G401 (cell line): Measurements from ENCODE around the gene EIF2S3B. TPM values are rescaled to one million over a fixed set of nuclear protein-coding genes. Genes with fewer than 3 reads are reported as not detected.
"Not testable (repeated sequence)": the region's sequence is repeated elsewhere in the genome, so short reads cannot be mapped to it uniquely, and the experiment has no call there.

ENCODE experiments used
- DNase-seq: peaks from one replicate; pipeline ENCODE4 v3.0.0-alpha.2; 2015; ENCODE audit warnings: low spot score
- in situ Hi-C: cut with HindIII; loops from 2 replicates; pipeline ENCODE4 v1.10.0; 2016; ENCODE audit warnings: low sequenced_read_pairs, mixed read lengths
- total RNA-seq: library from RNA; depleted of rRNA; stranded (reverse); fragments of >200 nt; shearing (Covaris generic); gene quantifications from 2 replicates; pipeline ENCODE4 v1.2.3, GENCODE V29; 2014; rRNA removed

The EIF2S3B gene
- total RNA-seq, result 2.2 and 3.3 TPM in 2 replicates

DNA sequence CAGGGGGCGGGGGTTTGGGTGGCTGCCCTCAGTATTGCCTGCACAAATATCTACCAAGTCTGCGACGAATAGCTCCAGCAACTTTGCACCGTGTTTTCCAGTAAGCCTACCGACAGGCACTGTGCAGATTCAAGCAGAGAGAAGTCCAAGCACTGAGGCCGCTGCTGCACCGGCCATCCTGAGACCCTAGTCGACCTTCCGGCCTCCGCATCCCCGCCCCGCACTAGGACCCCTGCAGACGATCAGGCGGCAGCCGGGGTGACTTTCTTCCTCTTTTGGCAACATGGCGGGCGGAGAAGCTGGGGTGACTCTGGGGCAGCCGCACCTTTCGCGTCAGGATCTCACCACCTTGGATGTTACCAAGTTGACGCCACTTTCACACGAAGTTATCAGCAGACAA, at the start of gene EIF2S3B:
TSS of gene EIF2S3B (plus strand) at position 271 of the 400 bp plus-strand sequence. CDS start at position 284, 13 bp downstream.
- no peak for DNase-seq
- in situ Hi-C loops, result no loop called here

DNA sequence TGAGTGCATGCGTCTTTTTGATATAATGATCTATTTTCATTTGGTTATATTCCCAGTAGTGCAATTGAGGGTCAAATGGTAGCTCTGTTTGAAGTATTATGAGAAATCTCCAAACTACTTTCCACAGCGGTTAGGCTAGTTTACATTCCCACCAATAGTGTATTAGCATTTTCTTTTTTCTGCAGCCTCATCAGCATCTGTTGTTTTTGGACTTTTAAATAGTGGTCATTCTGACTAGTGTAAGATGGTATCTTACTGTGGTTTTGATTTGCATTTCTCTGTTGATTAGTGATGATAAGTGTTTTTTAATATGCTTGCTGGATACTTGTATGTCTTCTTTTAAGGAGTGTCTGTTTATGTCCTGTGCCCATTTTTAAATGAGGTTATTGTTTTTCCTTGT, 48.8 kb upstream of the EIF2S3B start:
- in situ Hi-C loops, result no loop called here
- DNase-seq, result no peak

DNA sequence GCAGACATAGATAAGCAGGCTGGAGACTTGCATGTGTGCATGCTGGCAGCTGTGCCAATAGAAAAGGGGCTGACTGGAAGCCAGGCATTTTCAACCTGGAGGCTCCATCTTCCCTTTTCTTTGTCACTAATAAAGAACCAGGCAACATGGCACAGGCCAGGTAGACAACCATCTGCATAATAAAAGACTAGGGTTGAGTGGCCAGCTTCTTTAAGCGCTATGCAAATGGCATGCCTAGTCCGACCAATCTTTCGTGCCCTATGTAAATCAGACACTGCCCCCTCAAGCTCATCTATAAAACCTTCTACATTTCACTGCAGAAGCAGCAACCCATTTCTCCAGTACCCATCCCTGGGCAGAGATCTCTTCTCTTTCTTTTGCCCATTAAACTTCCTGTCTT, 47.9 kb upstream of the EIF2S3B start:
- DNase-seq, result no peak
- in situ Hi-C loops, result no loop called here

DNA sequence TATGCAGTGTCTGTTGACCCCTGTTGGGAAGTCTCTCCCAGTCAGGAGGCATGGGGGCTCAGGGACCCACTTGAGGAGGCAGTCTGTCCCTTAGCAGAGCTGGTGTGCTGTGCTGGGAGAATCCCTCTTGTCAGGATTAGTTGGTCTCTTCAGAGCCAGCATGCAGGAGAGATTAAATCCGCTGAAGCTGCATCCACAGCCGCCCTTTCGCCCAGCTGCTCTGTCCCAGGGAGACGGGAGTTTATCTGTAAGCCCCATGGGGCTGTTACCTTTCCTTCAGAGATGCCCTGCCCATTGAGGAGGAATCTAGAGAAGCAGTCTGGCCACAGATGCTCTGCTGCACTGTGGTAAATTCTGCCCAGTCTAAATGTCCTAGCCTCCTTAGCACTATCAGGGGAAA, 39.4 kb upstream of the EIF2S3B start:
- DNase-seq, result no peak
- in situ Hi-C loops, result no loop called here

DNA sequence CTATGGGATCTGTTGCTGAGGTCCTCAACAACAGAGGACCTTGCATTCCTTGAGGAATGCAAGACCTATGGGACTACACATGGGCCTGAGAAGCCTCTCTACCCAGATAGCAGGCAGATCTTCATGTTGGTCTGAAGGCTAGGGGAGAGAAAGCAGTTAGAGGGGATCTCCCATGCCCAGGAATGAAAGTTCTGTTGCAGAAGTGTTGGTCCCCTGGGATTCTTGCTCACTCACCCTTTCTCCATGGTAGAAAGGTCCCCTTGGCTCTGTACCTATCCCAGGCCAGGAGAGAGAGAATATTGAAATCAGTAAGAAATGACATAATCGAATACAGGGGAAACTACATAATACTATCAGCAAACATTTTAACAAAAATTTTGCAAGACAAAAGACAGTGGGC, 36.0 kb upstream of the EIF2S3B start:
- no peak for DNase-seq
- in situ Hi-C loops, result no loop called here

DNA sequence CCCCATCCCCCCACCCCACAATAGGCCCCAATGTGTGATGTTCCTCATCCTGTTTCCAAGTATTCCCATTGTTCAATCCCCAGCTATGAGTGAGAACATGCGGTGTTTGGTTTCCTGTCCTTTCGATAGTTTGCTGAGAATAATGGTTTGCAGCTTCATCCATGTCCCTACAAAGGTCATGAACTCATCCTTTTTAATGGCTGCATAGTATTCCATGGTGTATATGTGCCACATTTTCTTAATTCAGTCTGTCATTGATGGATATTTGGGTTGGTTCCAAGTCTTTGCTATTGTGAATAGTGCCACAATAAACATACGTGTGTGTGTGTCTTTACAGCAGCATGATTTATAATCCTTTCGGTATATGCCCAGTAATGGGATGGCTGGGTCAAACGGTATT, 32.9 kb upstream of the EIF2S3B start:
- DNase-seq, in situ Hi-C loops: not testable (repeated sequence)

DNA sequence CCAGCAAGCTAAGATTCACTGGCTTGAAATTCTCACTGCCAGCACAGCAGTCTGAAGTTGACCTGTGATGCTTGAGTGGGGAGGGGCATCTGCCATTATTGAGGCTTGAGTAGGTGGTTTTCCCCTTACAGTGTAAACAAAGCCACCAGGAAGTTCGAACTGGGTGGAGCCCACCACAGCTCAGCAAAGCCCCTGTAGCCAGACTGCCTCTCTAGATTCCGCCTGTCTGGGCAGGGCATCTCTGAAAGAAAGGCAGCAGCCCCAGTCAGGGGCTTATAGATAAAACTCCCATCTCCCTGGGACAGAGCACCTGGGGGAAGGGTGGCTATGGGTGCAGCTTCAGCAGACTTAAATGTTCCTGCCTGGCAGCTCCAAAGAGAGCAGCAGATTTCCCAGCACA, 23.8 kb upstream of the EIF2S3B start:
- in situ Hi-C loops, DNase-seq: not testable (repeated sequence)

DNA sequence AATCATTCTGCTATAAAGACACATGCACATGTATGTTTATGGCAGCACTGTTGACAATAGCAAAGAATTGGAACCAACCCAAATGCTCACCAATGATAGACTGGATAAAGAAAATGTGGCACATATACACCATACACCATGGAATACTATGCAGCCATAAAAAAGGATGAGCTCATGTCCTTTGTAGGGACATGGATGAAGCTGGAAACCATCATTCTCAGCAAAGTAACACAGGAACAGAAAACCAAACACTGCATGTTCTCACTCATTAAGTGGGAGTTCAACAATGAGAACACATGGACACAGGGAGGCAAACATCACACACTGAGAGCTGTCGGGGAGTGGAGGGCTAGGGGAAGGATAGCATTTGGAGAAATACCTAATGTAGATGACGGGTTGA, 18.4 kb upstream of the EIF2S3B start:
- DNase-seq, in situ Hi-C loops: not testable (repeated sequence)

DNA sequence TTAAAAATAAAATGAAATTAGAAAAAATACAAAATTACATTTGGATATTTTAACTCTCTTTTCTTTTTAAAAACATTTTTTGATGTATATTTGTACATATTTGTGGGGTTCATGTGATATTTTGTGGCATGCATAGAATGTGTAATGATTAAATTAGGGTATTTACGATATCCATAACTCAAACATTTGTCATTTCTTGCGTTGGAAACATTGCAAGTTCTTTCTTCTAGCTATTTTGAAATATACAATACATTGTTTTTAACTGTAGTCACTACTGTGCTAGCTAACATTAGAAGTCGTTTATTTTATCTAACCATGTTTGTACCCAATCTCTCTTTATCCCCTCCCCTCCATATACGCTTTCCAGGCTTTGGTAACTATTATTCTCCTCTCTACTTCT, 13.9 kb upstream of the EIF2S3B start:
- in situ Hi-C loops, result no loop called here
- no peak for DNase-seq

DNA sequence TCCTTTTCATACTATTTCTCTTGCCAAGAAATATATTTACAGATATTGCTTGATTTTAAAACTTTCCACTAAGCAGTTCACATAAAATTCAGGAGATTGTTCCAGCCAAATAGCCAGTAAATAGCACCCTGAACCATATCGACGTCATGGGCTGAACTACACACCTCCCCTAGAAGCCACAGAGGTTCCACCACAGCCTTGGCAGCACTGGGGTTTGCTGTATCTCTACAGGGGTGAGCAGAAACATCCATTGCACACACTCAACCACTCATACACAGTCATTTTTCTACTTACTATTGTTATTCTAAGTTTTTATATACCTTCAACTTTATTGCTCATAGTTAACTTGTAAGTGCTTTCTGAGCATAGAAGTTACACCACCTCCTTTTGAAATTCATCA, 8.1 kb upstream of the EIF2S3B start:
- DNase-seq, result no peak
- in situ Hi-C loops, result no loop called here

DNA sequence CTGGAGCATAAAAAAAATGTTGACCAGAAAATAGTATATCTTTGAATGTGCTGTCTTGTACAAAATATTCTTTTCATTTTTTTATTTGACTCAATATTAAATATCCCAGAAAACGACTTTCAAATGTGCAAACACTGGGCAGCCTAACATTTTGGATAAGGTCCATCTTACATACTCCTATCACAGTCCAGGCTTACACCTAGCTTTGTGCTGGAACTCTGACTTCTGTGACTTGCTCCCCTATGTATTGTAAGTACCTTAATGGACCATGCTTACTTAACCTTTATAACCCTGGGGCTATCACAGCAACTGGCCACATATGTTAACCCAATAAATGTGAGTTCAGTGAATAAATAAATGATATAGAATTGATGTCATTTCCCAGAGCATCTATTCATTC, 7.6 kb upstream of the EIF2S3B start:
- DNase-seq, result no peak
- in situ Hi-C loops, result no loop called here

DNA sequence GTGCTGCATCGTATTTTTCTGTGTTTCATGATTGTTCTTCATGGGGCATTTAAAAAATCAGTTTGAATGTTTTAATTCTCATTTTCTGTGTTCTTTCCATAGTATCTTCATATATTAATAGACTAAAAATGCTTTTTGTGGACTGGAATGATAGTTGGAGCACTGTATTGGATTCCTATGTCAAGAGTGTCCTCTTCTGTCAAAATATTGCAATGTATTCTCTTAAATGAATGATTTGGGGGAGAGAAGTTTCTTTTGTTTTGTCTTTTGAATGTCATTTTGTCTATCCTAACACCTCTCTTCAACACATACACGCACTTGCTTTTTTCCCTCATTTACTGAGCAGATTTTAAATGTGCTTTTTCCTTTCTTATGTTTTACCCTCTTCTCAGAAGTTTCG, 4.7 kb upstream of the EIF2S3B start:
- in situ Hi-C loops, result no loop called here
- DNase-seq, result no peak

DNA sequence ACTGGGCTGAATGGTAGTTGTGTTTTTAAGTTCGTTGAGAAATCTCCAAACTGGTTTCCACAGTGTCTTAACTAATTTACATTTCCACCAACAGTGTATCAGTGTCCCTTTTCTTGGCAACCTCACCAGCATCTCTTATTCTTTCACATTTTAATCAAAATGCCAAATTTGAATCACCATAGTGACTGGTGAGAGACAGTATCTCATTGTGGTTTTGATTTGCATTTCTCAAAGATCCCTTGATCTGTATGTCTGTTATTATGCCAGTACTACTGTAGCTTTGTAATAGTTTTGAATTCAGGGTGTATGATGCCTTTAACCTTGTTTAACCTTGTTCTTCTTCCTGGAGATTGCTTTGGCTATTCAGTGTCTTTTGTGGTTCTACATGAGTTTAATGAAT, 2.2 kb upstream of the EIF2S3B start:
- DNase-seq, result no peak
- in situ Hi-C loops, result no loop called here

DNA sequence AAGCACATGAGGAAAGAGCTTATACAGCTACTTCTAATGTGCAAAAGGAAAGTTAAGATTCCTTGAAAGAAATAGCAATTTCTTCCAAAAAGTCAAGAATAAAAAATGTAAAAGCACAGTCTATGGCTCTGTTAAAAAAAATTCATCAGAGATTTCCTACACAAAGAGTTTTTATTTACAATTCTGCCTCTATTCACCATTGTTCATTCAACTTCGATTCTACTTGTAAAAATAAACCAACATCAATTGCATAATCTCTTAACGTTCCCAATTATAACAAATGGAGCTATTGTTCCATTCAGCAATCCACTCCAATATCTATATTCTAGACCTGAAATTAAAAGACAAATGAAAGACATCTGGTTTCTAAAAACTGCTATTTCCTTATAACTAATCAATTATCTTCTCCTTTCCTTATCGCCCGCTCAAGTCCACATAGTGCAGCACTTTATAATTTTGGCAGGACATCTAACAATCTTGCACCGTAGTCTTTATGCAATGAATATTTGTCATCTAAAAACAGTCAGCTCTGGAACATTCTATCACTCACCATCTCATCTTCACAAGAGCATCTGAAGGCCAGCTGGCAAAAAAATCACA, 6.2 kb downstream of the EIF2S3B start:
- in situ Hi-C loops, result no loop called here
- no peak for DNase-seq

DNA sequence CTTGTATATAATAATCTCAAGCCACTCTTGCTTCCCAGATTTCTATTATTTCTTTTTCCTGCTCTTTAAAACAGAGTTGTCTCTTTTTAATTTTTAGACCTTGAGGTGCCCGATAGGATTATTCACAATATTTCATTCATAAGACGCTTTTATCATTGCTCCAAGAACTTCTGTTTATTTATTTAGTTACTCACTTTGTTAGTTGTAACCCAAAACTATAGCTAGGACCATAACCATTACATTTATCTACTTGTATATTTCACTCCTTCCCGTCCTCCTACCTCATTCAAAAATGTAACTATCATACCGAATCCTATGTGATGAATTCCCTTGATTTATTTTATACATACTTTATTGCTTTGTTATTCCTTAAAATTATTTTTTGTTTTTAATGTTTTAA, 7.1 kb downstream of the EIF2S3B start:
- no peak for DNase-seq
- in situ Hi-C loops, result no loop called here

DNA sequence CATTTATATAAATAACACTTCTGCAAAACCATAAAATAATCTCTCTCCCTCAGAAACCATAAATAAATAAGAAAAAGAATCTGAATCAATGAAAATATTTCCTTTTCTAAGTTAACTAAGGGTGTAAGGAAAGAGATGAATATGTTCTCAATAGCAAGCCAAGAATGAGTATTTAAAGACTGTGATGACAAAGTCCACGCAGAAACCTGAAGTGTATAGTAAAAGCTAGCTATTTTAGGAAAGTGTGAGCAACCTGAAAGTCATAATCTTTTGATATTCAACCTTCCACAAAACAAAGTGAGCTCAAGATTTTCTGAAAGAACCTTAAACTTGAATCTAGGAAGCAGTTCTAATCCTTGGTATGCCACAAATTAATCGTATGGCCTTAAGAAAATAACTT, 15.9 kb downstream of the EIF2S3B start:
- in situ Hi-C loops, result no loop called here
- no peak for DNase-seq

DNA sequence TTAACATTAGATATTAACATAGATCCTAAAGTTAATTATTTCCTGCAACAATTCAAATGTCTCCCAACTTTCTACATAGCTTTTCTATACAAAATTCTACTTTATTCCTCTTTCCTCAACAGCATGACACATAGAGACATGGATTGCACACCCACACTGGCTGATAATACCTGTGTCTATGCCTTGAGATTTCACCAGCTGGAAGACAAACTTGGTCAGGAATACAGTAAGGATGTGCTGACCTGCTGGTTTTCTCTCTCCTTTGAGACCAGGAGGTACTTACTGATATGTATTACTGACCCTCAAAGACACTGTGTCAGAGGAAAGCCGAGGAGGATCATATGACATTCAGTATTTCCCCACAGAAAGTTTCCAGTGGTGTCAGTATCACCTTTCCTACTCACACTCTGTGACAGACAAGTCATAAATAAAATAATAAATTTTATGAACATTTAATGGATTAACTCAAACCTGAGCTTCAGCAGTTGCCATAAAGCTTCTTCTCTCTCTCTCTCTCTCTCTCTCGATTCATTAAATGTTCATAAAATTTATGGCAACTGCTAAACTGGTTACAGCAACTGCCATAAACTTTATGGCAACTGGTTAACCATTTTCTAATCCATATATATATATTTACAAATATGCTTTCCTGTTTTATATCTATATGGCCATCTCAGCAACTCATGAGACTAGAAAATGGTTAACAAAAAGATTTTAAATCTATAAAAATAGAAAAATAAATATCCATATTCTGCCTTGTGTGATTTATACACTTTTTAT, 22.7 kb downstream of the EIF2S3B start:
- in situ Hi-C loops, result no loop called here

DNA sequence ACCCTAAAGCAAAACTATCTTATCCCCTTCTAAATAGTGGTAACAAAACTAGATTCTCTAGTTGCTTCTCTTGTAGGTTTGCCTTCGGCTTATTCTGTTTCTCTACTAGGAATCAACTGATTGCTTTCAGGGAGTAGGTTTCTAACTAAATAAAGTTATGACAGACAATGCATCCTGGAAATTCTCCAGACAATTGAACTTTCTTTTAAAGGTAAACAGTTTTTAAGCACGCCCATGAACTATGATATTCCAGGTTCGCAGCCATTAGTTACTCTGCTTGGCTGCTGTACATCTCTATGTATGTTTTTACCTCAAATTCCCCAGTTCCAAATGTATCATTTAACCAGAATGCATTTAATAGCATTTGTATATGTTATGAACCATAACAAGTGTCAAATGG, 23.9 kb downstream of the EIF2S3B start:
- no peak for DNase-seq
- in situ Hi-C loops, result no loop called here

More for the DNA sequence above, 22.7 kb downstream of the EIF2S3B start:
- DNase-seq, result no peak

DNA sequence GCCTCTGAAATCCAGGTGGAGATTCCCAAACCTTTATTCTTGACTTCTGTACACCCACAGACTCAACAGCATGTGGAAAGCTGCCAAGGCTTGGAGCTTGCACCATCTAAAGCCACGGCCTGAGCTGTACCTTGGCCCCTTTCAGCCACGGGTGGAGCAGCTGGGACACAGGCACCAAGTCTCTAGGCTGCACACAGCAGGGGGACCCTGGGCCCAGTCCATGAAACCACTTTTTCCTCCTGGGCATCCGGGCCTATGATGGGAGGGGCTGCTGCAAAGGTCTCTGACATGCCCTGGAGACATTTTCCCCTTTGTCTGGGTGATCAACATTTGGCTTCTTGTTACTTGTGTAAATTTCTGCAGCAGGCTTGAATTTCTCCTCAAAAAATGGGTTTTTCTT, 32.0 kb downstream of the EIF2S3B start:
- no peak for DNase-seq
- in situ Hi-C loops, result no loop called here

DNA sequence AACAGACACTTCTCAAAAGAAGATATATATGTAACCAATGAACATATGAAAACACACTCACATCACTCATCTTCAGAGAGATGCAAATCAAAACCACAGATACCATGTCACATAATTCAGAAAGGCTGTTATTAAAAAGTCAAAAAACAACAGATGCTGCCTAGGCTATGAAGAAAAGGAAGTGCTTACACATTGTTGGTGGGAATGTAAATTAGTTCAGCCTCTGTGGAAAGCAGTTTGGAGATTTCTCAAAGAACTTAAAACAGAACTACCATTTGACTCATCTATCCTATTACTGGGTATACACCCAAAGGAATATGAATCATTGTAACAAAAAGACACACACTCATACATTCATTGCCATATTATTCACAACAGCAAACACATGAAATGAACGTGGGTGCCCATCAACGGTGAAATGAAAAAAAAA, 35.1 kb downstream of the EIF2S3B start:
- DNase-seq, result no peak
- in situ Hi-C loops, result no loop called here

DNA sequence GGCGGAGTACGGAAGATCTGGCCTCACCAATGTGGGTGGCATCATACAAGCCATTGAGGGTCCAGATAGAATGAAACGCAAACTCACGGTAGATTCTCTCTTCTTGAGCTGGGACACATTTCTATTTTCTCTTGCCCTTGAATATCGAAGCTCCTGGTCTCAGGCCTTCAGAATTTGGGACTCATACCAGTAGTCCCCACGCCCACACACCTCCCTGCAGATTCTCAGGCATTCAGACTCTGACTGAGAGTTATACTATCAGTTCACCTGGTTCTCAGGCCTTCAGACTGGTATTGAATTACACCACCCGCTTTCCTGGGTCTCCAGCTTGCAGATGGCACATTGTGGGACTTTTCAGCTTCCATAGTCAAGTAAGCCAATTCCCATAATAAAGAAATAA, 37.8 kb downstream of the EIF2S3B start:
- in situ Hi-C loops, result no loop called here

More for the DNA sequence above, 37.8 kb downstream of the EIF2S3B start:
- DNase-seq, result no peak
